Smooth muscle cell (in vitro differentiated cells): ENCODE measurements around the gene SLC6A4. TPM values are rescaled to one million over a fixed set of nuclear protein-coding genes. Genes with fewer than 3 reads are reported as not detected.

Experiments
- DNase-seq: peaks from one replicate; lab custom pipeline; 2025; ENCODE audit not compliant: unreplicated experiment; lab: John Stamatoyannopoulos, UW
- H2AFZ ChIP-seq: fragments of 200-600 bp; sonication (generic); 2 replicates; pipeline ENCODE4 v1.6.0; 2016; ENCODE audit warnings: antibody characterized with exemption, low read depth, mild to moderate bottlenecking
- H3F3A ChIP-seq: fragments of 200-600 bp; sonication (generic); 2 replicates; pipeline ENCODE4 v1.6.0; 2017; ENCODE audit warnings: antibody characterized with exemption, low read depth
- H3K27ac ChIP-seq: fragments of 200-600 bp; sonication (generic); 2 replicates; pipeline ENCODE4 v1.5.1; 2016; ENCODE audit warnings: low read depth, mild to moderate bottlenecking
- H3K27me3 ChIP-seq: fragments of 200-600 bp; sonication (generic); 2 replicates; pipeline ENCODE4 v1.6.1; 2016; ENCODE audit warnings: low read depth, mild to moderate bottlenecking
- H3K36me3 ChIP-seq: fragments of 200-600 bp; sonication (generic); 2 replicates; pipeline ENCODE4 v1.5.1; 2016; ENCODE audit warnings: low read depth
- H3K4me1 ChIP-seq: fragments of 200-600 bp; sonication (generic); 2 replicates; pipeline ENCODE4 v1.5.1; 2016; ENCODE audit warnings: low read depth
- H3K4me2 ChIP-seq: fragments of 200-600 bp; sonication (generic); 2 replicates; pipeline ENCODE4 v1.6.0; 2016; ENCODE audit warnings: mild to moderate bottlenecking
- H3K4me3 ChIP-seq: fragments of 200-600 bp; sonication (generic); 2 replicates; pipeline ENCODE4 v1.5.1; 2016; ENCODE audit warnings: mild to moderate bottlenecking
- H3K79me2 ChIP-seq: fragments of 200-600 bp; sonication (generic); 2 replicates; pipeline ENCODE4 v1.6.0; 2016; ENCODE audit warnings: low read depth, mild to moderate bottlenecking
- H3K9ac ChIP-seq: fragments of 200-600 bp; sonication (generic); 2 replicates; pipeline ENCODE4 v1.6.0; 2016; ENCODE audit warnings: low read depth
- H3K9me3 ChIP-seq: fragments of 200-600 bp; sonication (generic); replicated peaks from 2 replicates; pipeline ENCODE4 v1.5.1; 2016; ENCODE audit warnings: low read depth
- H4K20me1 ChIP-seq: fragments of 200-600 bp; sonication (generic); 2 replicates; pipeline ENCODE4 v1.6.0; 2016; ENCODE audit warnings: low read depth
- WGBS: methylation state at CpG from one replicate; pipeline ENCODE4 v1.1.7; 2016; ENCODE audit warnings: low lambda C conversion rate; 5-methylcytosine and 5-hydroxymethylcytosine counted together
- polyA plus RNA-seq: library from polyadenylated mRNA; unstranded; fragments of >200 nt; fragmentation: Nextera tagmentation; extraction: Ambion mirVana; gene quantifications from 2 replicates; pipeline ENCODE4 v1.2.1, GENCODE V29; 2016
- total RNA-seq: library from RNA; depleted of rRNA; stranded (reverse); fragments of >200 nt; gene quantifications from 2 replicates; pipeline ENCODE4 v1.2.3, GENCODE V29; 2014
- TF ChIP-seq, protein P1 (sequence below): fragments of 200-600 bp; sonication (generic); IDR thresholded peaks from 2 replicates; pipeline ENCODE4 v1.5.1; 2017; ENCODE audit warnings: borderline replicate concordance, mild to moderate bottlenecking, antibody characterized with exemption; ENCODE audit not compliant: insufficient read depth, poor library complexity, severe bottlenecking

The SLC6A4 gene
- total and polyA plus RNA-seq, 2 experiments from 2014 or later: 0.11 to 0.49 TPM

DNA sequence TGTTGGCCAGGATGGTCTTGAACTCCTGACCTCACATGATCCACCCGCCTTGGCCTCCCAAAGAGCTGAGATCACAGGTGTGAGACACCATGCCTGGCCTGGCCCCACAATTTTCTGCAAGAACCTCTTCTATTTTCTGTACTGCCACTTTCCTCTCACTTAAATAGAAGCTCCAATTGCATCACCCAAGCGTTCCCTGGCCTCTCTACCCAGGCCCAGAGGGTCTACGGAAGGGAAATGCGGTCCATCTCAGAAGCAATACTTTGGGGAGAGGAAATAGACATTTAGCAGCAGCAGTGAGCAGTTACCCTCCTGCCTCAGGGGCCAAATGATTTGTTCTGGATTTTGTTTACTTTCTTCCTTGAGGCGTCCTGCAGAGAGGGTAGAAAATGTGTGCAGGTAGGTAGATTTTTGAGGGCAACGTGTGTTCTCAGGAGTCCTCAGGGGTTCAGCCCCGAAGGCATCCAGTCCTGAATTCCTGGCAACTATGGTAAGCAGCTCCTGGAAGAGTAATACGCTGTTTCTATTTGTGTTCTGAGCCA lies 11.0 kb downstream of the SLC6A4 start:
- H3F3A ChIP-seq: no peaks in the 10 kb centered on the region
- no peaks in the 10 kb centered on the region for H3K9me3 ChIP-seq
- no peak for DNase-seq
- TF ChIP-seq, protein P1, sequence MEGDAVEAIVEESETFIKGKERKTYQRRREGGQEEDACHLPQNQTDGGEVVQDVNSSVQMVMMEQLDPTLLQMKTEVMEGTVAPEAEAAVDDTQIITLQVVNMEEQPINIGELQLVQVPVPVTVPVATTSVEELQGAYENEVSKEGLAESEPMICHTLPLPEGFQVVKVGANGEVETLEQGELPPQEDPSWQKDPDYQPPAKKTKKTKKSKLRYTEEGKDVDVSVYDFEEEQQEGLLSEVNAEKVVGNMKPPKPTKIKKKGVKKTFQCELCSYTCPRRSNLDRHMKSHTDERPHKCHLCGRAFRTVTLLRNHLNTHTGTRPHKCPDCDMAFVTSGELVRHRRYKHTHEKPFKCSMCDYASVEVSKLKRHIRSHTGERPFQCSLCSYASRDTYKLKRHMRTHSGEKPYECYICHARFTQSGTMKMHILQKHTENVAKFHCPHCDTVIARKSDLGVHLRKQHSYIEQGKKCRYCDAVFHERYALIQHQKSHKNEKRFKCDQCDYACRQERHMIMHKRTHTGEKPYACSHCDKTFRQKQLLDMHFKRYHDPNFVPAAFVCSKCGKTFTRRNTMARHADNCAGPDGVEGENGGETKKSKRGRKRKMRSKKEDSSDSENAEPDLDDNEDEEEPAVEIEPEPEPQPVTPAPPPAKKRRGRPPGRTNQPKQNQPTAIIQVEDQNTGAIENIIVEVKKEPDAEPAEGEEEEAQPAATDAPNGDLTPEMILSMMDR: no peak
- H4K20me1 ChIP-seq: no peaks in the 10 kb centered on the region
- H2AFZ ChIP-seq: no peak overlapping the region
- H3K4me2 ChIP-seq: no peak overlapping the region
- no peaks in the 10 kb centered on the region for H3K79me2 ChIP-seq
- H3K4me1 ChIP-seq: peaks cover 7% of the 10 kb centered on the region
- WGBS: 71% methylated on average over 8 of the region's 8 CpGs
- peaks cover 5% of the 10 kb centered on the region for H3K27me3 ChIP-seq
- no peak overlapping the region for H3K4me3 ChIP-seq
- no peak overlapping the region for H3K9ac ChIP-seq
- H3K36me3 ChIP-seq: no peaks in the 10 kb centered on the region
- no peak overlapping the region for H3K27ac ChIP-seq

GRCh38 chr17:30222721-30223175 lies 12.7 kb downstream of the SLC6A4 start:
- Histone ChIP-seq H3K9ac (no peak overlapping the region), H3K9me3 (no peaks in the 10 kb centered on the region), H3K4me2 (no peak overlapping the region), H3K4me3 (no peak overlapping the region), H3K27ac (no peak overlapping the region), H3K79me2 (no peaks in the 10 kb centered on the region), H3K27me3 (no peaks in the 10 kb centered on the region), H4K20me1 (no peaks in the 10 kb centered on the region), H3K36me3 (no peaks in the 10 kb centered on the region), H3K4me1 (peaks cover 7% of the 10 kb centered on the region), H3F3A (no peaks in the 10 kb centered on the region), H2AFZ (no peak overlapping the region)
- no peak for DNase-seq
- TF ChIP-seq, protein P1: no peak
- WGBS: 91% methylated on average over 13 of the region's 13 CpGs

DNA sequence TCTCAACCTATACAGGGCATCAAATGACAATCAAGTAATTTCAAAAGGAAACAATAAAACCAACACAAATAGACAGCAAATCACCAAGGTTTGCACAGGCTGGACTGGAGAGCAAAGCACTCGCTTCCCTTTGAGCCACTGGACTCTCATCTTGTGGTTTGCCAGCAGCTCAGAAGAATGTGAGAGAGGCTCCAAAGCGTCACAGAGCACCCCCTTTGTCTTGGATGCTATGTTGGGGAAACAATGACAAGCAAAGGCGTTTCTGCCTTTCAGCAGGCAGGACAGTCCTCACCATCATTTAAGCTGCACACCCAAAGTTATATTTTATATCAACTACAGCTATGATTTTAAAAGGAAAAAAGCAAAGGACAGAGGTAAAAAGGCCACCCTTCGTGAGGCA lies 13.2 kb downstream of the SLC6A4 start:
- no peak for DNase-seq
- H3K36me3 ChIP-seq: no peaks in the 10 kb centered on the region
- WGBS: 77% methylated on average over 4 of the region's 4 CpGs

More for the DNA sequence above, 13.2 kb downstream of the SLC6A4 start:
- Histone ChIP-seq H3K9me3 (no peaks in the 10 kb centered on the region), H3K4me2 (no peak overlapping the region), H3K27me3 (no peaks in the 10 kb centered on the region), H3K4me3 (no peak overlapping the region), H3K27ac (no peak overlapping the region), H3F3A (no peaks in the 10 kb centered on the region), H3K4me1 (peaks cover 7% of the 10 kb centered on the region), H2AFZ (no peak overlapping the region), H3K9ac (no peak overlapping the region), H4K20me1 (no peaks in the 10 kb centered on the region), H3K79me2 (no peaks in the 10 kb centered on the region)
- TF ChIP-seq, protein P1: no peak
